Transverse colon (tissue), 4 donors: ENCODE measurements around the gene MACROH2A1.

Source experiments
- CTCF ChIP-seq, 5 experiments: fragments of 200-600 bp in 3 of 5; fragments of 450-650 bp in 2 of 5; sonication (generic) in 3 of 5; IDR thresholded peaks; 1 replicate in 2 of 5; 2 replicates in 3 of 5; pipeline ENCODE4 v1.5.1; 2016 to 2017; ENCODE audit warnings: antibody characterized with exemption in 5 of 5, inconsistent platforms in 3 of 5, mild to moderate bottlenecking in 2 of 5, moderate library complexity in 1 of 5
- EP300 ChIP-seq: sonication (generic); formaldehyde crosslinking; IDR thresholded peaks from one replicate; pipeline ENCODE4 v1.6.1; 2017; ENCODE audit warnings: antibody characterized with exemption, low read depth
- POLR2AphosphoS5 ChIP-seq, 3 donors: sonication (generic); formaldehyde crosslinking; IDR thresholded peaks; one replicate each; pipeline ENCODE4 v1.6.1; 2016; ENCODE audit warnings: antibody characterized with exemption in 3 of 3

GRCh38 chr5:135309391-135310327 lies 89.4 kb downstream of the MACROH2A1 start:
- TF ChIP-seq CTCF (IDR thresholded peaks at IDR 0.05) = no peak
- no peak for TF ChIP-seq POLR2AphosphoS5 (IDR thresholded peaks at IDR 0.05)
- no peak for TF ChIP-seq EP300
